ENCODE data around the gene EHBP1. TPM values are rescaled to one million over a fixed set of nuclear protein-coding genes. Genes with fewer than 3 reads are reported as not detected.

Gene EHBP1
- total RNA-seq, 1 donor from 2014 or later: 63.4 TPM

- no peak overlapping the region for H3K4me3 Mint-ChIP-seq (ENCODE audit: unreplicated experiment)
- H3K9me3 Mint-ChIP-seq (ENCODE audit: unreplicated experiment): peaks cover 3% of the 10 kb centered on the region
- H3K36me3 Mint-ChIP-seq (ENCODE audit: unreplicated experiment): peaks cover 15% of the 10 kb centered on the region
- no peaks in the 10 kb centered on the region for H3K4me1 Mint-ChIP-seq (ENCODE audit: low read depth, unreplicated experiment)
- H3K27ac Mint-ChIP-seq (ENCODE audit: unreplicated experiment): no peak overlapping the region
- H3K27me3 Mint-ChIP-seq (ENCODE audit: unreplicated experiment): no peaks in the 10 kb centered on the region
- TF ChIP-seq CTCF (IDR thresholded peaks at IDR 0.05; ENCODE audit: partially characterized antibody, unreplicated experiment): no peak
- no peak for DNase-seq
Measured at GRCh38 chr2:62854600-62855514, 149.3 kb downstream of the EHBP1 start.

GRCh38 chr2:62856228-62857040 is 150.9 kb downstream of the EHBP1 start:
- no peak for TF ChIP-seq CTCF (IDR thresholded peaks at IDR 0.05; ENCODE audit: partially characterized antibody, unreplicated experiment)
- no peaks in the 10 kb centered on the region for H3K4me1 Mint-ChIP-seq (ENCODE audit: low read depth, unreplicated experiment)
- H3K9me3 Mint-ChIP-seq (ENCODE audit: unreplicated experiment): peaks cover 3% of the 10 kb centered on the region
- no peaks in the 10 kb centered on the region for H3K27me3 Mint-ChIP-seq (ENCODE audit: unreplicated experiment)
- H3K27ac Mint-ChIP-seq (ENCODE audit: unreplicated experiment): no peak overlapping the region
- peaks cover 15% of the 10 kb centered on the region for H3K36me3 Mint-ChIP-seq (ENCODE audit: unreplicated experiment)
- no peak for DNase-seq
- H3K4me3 Mint-ChIP-seq (ENCODE audit: unreplicated experiment): no peak overlapping the region

GRCh38 chr2:62857139-62857931 is 151.8 kb downstream of the EHBP1 start:
- no peak for DNase-seq
- Mint-ChIP-seq H3K9me3 (ENCODE audit: unreplicated experiment) (peaks cover 3% of the 10 kb centered on the region), H3K4me1 (ENCODE audit: low read depth, unreplicated experiment) (no peaks in the 10 kb centered on the region), H3K36me3 (ENCODE audit: unreplicated experiment) (peaks cover 15% of the 10 kb centered on the region), H3K27ac (ENCODE audit: unreplicated experiment) (no peak overlapping the region), H3K27me3 (ENCODE audit: unreplicated experiment) (no peaks in the 10 kb centered on the region), H3K4me3 (ENCODE audit: unreplicated experiment) (no peak overlapping the region)
- TF ChIP-seq CTCF (IDR thresholded peaks at IDR 0.05; ENCODE audit: partially characterized antibody, unreplicated experiment): no peak

GRCh38 chr2:62858231-62858832 is 152.8 kb downstream of the EHBP1 start:
- TF ChIP-seq CTCF (IDR thresholded peaks at IDR 0.05; ENCODE audit: partially characterized antibody, unreplicated experiment): no peak
- H3K4me1 Mint-ChIP-seq (ENCODE audit: low read depth, unreplicated experiment): no peaks in the 10 kb centered on the region
- peaks cover 3% of the 10 kb centered on the region for H3K9me3 Mint-ChIP-seq (ENCODE audit: unreplicated experiment)
- H3K27me3 Mint-ChIP-seq (ENCODE audit: unreplicated experiment): no peaks in the 10 kb centered on the region
- H3K36me3 Mint-ChIP-seq (ENCODE audit: unreplicated experiment): peaks cover 13% of the 10 kb centered on the region
- no peak for DNase-seq
- no peak overlapping the region for H3K4me3 Mint-ChIP-seq (ENCODE audit: unreplicated experiment)
- no peak overlapping the region for H3K27ac Mint-ChIP-seq (ENCODE audit: unreplicated experiment)

All from glutamatergic neuron (in vitro differentiated cells).